ENCODE measurements around the gene EPHA1. TPM values are rescaled to one million over a fixed set of nuclear protein-coding genes. Genes with fewer than 3 reads are reported as not detected.
"Not testable (repeated sequence)": the region's sequence is repeated elsewhere in the genome, so short reads cannot be mapped to it uniquely, and the experiment has no call there.

The EPHA1 gene
- total RNA-seq, 1 donor from 2014 or later = not detected

DNA sequence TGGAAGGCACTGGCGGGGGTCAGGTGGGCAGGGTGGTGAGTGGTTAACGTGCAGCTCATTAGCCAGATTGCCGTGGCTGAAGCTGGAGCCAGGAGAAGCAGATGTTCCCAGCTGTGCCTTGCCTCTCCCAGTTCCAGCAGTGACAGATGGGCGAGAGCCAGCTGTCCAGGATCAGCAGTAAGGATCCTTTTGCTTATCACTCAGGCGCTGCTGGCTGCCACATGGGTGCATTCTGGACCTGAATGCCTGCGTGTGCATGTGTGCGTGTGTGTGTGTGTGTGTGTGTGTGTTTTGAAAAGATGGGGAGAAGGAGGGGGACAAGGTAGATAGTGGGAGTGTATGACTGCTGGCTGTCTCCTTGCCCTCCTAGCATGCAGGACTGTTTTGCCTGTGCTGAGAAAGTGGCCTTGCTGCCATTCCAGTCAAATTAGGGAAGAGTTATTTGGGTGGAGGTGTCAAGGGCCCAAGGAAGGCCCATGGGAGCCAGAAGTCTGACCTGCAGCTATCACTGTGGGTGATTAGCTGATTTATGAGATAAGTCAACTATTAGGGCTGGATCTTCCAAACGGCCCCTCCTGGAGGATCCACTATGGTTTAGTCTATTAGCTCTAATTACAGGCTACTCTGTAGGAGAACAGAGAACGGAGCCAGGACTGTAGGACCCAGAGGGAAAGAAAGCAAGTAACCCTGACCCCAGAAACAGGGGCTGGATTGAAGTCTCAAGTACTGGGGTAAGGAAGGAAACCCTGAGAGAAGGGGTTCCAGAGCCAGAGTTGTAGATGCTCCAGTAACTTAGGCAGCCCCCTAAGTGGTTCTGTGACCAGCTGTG lies 3.3 kb downstream of the EPHA1 start:
- no peak for DNase-seq (ENCODE audit: low read depth in 2 of 2)

DNA sequence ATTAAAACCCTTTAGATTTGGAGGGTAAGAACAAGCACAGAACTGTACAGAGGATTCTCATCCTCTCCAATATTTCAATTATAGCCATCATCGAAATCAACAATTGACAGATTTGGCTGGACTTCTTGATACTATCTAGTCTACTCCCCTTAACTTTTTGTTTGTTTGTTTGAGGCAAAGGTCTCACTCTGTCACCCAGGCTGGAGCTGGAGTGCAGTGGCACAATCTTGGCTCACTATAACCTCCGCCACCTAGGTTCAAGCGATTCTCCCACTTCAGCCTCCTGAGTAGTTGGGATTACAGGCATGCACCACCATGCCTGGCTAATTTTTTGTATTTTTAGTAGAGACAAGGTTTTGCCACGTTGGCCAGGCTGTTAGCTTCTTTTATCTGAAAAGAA lies 6.4 kb downstream of the EPHA1 start:
- not testable (repeated sequence) for DNase-seq (ENCODE audit: low read depth in 2 of 2)

DNA sequence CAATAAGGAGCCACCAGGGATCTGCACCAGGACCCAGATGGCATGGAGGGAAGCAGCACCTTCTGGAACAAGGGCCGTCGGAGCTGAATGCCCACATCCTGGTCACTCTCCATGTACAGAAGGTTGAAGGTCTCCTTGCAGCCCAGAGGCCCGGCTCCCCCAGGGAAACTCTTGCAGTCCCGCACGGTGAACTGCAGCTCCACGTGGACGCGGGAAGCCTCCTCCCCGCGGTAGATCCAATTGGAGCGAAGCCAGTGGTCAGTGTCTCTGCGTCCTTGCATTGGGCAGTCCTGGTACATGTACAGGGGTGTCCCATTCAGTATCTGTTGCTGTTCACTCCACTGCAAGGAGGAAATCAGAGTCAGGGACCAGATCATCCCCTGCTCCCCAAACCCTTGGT lies 7.4 kb downstream of the EPHA1 start:
- DNase-seq (ENCODE audit: low read depth in 2 of 2) = no peak

DNA sequence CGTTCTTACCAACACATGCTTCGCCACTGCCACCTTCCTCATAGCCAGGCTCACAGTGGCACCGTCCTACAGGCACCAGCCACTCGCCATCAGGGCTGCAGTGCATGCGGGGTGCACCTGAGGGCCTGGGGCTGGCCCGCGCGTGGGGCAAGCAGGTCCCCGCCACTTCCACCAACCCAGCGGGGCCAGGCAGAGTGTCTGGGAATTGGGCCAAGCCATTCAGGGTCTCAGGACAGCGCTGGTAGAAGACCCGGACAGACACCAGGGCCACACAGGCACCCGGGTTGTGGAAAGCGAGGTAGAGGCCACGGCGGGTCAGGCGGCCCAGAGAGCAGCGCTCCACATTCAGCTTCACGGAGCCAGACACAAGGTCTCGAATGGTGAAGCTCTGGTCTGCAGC lies 9.0 kb downstream of the EPHA1 start:
- no peak for DNase-seq (ENCODE audit: low read depth in 2 of 2)

DNA sequence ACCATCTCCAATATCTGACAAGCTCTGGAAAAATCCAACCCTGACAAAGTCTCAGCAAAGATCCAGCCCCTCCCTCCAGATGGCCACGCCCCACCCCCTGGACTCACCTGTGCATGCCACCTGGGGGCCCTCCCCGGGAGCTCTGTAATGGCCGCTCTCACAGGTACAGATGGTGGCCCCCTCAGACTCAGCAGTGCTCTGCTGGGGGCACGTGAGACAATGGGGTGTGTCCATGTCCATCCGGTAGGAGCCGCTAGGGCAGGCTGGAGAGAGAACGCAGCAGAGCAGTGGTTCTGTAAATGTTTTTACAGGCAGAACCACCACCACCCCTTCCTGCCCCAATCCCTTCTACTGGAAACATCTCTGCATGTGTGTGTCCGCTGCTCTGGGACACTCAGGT lies 9.5 kb downstream of the EPHA1 start:
- DNase-seq (ENCODE audit: low read depth in 2 of 2) = no peak

DNA sequence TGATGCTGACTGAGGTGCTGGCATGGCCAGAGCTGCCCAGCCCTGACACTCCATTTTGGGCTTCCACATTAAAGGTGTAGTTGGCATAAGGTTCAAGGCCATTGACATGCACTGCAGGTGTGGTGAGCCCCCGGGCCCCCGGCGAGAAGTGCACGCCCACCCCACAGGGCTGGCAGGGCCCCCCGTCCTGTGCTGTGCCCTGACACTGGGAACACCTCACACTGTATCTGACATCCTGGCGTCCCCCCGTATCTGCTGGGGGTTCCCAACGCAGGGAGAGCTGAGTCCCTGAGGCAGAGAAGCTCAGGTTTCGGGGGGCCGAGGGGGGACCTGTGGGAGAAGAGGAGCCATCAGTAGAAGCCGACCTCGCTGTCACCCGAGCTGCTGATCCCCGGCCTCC lies 10.0 kb downstream of the EPHA1 start:
- DNase-seq (ENCODE audit: low read depth in 2 of 2) = no peak

DNA sequence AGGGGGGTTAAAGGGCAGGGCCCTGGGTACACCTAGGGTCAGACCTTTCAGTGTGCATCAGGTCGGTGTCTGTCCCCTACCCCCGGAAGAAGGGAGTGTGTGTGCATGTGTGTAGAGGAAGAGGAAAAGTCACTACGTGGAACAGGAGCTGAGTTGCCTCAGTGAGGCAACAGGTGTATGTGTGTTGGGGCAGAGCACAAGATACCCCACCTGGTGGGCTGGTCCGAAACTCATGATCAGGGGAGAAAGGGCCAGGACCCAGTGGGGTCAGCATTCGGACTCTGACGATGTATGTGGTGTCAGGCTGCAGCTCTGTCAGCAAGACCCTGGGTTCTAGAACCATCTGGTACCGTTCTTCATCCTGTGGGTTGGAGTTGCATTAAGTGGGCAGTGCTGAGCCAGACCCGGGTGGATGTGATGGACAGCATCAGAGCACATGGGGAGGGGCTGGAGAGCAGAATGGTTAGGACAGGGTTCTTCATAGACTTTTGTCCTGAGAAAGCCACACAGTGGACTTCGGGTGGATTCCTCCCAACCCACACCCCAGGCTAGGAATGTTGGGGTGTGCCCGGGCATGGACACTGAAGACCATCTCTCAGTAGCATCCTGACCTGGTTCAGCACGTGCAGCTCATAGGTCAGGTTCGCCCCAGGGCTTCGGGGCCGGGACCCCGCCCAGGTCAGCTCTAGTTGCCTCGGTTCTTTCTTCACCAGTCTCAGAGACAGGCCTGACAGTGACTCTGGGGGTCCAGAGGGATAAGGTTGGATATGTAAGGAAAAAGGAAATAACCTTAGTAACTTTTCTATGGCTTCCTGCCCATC lies 10.7 kb downstream of the EPHA1 start:
- DNase-seq (ENCODE audit: low read depth in 2 of 2) = no peak

DNA sequence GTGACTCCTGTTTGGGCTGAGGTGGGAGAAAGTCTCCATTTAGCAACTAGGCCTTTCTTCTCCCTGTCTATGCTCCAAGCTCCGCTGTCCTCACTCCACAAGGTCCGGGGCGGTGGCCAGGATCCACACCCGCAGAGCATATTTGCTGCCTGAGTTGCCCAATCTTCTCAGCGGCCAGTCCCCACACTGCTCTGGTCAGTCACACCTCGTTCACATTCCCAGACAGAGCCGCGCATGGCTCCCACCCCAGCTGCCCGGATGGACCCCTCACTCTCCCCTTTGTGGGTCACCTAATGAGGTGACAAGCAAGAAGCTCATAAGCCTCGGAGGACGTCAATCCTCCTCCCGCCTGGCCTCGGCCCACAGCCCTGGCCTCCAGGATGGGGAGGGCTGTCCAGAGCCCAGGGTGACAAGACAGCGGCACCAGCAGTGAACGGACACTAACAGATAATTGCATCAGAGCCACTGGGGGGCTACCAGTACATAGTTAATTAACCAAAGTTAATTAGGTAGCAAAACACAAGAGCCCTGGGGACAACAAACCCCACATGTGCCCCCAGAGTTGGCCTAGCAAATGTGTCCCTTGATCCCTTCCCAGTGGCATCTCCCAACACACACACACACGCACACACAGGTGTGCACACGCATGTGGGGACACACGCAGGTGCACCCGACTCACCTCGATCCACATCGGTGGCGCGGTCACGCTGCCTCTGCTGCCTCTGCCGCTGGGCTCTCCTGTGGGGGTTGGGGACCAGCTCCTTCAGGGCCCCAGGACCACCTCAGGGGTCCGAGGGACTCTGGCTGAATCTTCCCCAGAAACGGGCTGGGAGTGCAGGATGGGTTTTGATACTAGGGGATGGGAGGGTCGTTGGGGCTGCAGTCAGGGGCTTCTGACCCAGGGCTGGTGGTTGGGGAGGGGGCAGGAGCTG lies 11.8 kb downstream of the EPHA1 start:
- DNase-seq (ENCODE audit: low read depth in 2 of 2) = no peak

DNA sequence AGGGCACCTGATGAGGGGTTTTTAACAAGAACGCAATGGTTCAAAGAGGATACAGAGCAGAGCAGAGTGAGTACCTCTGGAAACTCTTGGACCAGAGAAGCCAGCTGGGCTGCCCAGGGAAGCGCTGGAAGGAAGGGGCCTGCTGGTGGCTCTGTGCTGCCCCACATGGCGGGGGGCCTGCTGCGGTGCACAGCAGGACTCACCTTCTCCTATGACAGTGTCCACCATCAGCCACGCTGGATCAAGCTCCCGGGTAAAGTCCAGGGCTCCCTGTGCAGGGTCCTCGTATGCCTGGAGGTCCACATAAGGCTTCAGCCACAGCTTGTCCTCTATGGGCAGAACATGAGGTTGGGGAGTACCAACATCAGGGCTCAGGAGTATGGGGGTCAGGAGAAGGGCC lies 12.5 kb downstream of the EPHA1 start:
- no peak for DNase-seq (ENCODE audit: low read depth in 2 of 2)

DNA sequence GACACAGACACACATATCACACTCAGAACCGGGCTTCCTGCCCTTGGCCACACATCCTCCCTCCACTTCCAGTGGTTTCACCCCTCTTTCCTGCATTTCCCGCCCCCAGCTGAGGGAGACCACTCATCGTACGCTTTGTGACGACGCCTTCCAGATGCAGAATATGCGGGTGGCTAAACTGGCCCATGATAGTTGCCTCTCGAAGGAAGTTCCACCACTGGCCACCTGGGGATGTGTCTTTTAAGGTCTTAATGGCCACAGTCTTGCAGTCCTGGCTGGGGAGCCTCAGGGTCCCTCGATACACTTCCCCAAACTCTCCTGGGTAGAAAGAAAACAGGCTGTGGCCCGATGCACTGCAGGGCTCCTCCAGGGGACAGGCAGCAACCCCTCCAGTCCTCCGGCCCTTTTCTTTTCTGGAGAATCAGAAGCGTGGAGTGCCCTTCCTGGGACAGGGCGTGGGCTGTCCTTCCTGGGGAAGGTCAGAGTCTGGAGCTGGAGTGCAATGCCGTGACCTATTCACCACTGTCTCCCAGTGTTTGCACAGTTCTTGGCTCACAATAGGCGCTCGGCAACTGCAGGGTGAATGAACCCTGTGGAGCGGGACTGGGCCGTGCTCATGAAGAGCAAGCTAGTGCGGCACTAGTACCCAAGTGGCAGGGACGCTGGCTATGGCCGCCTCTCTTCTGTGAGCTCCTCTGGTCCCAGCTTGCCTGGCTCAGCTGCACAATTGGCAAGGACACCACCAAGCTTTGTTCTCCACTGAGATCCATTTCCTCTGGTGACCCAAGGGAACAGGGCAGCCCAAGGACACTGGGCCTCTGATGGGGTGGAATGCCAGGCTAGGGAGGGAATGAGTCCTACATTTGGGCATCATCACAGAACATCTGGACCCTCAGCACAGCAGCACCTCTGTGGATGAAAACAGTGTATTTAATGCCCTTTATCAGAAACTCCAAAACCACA lies 13.2 kb downstream of the EPHA1 start:
- DNase-seq (ENCODE audit: low read depth in 2 of 2) = no peak

DNA sequence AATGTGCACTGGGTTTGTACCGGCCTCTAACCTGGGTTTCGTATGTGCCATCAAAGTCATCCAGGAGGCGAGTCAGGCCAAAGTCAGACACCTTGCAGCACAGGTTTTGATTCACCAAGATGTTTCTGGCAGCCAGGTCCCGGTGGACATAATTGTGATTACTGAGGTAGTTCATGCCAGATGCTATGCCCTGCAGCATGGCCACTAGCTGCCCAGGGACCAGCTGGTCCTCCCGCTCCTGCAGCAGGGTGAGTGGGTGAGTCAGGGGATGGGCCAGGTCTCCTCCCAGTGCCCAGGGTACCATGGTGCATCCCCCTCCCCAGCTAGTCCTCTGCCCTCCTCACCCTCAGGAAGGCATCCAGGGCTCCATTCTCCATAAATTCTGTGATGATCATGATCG lies 13.9 kb downstream of the EPHA1 start:
- no peak for DNase-seq (ENCODE audit: low read depth in 2 of 2)

DNA sequence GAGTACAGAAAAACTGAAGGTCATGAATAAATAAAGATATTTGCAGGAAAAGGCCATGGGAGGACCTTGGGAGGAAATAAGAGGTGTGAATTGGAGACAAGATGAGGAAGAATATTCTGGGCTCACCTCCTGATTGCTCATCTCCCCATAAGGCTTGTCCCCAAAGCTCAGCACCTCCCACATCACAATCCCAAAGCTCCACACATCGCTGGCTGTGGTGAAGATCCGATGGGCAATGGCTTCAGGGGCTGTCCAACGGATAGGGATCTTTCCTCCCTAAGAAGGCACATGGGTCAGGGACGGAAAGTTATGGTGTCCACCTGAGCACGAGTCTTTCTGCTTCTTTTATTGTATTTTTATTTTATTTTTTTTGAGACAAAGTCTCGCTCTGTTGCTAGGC lies 14.6 kb downstream of the EPHA1 start:
- DNase-seq (ENCODE audit: low read depth in 2 of 2) = no peak

DNA sequence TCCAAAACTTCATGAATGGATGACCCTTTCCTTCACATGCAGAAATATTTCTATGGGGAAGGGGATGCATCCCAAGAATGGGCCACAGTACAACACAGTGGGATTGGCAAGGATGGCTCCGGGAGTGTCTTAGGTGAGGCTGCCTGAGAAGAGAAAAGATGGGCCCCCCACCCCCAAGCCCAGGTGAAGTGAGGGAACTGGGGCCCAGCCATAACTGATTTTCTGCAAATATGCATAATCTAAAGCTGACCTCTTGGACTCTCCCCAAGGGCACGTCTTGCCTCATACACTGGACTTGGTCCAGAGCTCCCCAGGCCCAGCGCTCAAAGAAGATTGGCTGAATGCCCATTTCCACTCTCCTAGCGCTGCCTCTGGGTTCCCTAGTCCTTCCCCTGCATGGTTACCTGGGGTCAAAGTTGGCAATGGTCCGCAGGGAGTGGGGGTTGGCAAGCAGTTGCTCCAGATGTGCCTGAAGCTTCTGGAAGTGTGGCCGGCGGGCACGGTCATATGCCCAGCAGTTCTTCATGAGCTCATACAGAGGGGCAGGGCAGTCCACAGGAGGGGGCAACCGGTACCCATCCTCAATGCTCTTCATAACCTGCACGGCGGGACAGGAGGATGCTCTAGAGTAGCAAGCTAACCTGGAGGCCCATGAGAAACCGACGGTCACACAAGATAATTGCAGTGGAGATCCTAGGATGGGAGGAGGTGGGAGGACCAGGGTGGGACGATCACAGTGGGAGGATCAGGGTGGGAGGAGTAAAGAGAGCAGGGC lies 15.2 kb downstream of the EPHA1 start:
- DNase-seq (ENCODE audit: low read depth in 2 of 2) = no peak

DNA sequence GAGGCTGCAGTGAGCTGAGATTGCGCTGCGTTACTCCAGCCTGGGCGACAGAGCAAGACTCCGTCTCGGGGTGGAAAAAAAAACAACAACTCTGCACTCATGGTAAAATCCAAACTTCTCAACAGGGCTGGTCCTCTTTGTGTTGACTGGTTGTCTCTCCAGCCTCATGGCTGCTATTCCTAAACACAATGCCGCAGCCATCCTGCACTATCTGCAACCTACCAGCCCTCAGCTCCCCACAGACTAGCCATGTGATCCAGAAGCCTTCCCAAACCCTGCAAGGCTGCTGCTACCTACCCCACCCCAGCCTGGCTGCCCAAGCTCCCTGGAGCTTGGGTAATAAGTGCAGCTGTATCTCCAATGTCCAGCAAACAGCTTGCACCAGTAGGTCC lies 15.8 kb downstream of the EPHA1 start:
- DNase-seq (ENCODE audit: low read depth in 2 of 2) = no peak

DNA sequence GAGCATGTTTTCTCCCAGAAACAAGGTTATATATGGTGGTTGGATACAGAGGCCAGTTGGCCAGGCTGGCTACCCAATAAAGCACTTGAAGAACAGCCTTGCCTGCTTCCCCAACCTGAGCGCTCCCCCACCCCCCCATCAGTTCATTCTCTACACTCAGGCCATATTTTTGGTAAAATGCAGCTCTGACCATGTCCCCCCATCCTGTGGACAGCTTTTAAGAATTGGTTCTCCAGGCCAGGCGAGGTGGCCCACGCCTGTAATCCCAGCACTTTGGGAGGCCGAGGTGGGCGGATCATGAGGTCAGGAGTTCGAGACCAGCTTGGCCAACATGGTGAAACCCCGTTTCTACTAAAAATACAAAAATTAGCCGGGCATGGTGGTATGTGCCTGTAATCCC lies 16.2 kb downstream of the EPHA1 start:
- DNase-seq (ENCODE audit: low read depth in 2 of 2) = not testable (repeated sequence)

DNA sequence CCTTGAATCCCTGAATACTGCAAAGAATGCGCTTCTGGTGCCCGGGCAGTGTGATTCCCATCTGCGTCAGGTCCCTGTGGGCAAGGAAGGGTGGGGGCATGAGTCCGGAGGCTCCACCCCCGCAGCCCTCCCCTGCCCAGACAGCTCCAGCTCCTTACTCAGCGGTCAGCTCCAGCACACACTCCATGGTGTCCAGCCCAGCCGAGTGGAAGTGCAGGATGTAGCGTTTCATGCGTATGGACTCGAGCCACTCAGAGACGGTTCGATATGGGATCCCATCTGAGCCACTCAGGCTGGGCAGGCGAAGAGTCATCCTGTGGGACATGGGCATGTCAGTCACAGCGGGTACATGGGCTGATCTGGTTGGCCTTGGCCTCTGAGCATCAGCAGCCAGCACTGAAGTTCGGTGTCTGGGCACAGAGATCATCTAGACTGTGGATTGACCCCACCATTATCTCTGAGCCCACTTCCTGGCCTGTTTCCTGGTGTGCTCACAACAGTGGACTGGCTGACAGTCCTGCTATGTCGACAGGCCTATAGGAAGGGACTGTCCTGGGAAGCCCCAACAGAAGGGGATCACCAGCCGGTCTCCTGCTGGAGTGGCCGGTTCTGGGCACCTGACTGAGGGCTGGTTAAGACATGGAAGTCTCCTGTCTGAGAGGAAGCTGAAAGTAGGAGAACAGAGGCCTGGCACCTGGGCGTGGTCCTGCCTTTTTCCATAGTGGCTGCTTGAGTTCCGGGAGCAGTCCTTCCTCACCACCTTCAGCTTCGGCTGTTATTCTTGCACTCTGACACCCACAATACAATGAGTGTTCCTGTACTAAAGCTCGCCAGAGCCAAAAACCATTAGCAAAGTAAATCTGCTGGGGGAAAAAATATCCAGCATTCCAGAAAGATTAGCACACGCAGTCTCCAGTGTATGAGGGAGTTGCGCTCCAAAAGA lies 16.9 kb downstream of the EPHA1 start:
- DNase-seq (ENCODE audit: low read depth in 2 of 2) = peak; percentile 90 to 94

DNA sequence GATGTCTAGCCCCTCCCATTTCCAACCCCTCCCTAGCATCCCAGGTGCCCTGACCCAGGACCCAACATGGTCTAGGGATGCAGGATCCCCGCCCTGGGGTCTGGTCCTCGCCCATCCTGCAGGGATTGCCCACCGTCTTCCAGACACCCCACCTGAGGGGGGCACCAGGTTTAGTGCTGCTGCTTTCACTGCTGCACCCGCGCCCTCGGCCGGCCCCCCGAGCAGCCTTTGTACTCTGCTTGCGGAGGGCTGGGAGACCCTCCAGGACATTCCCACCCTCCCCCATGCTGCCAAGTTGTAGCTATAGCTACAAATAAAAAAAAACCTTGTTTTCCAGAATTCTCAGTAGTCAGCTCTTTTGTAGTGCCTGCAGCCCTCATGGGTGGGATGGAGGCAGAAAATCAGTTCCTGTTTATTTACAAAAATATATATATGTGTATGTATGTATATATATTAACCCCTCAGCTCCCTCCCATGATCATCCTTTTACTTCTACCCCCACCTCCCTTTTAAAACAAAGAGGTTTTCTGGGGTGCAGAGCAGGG lies 17.8 kb downstream of the EPHA1 start:
- DNase-seq (ENCODE audit: low read depth in 2 of 2) = no peak

DNA sequence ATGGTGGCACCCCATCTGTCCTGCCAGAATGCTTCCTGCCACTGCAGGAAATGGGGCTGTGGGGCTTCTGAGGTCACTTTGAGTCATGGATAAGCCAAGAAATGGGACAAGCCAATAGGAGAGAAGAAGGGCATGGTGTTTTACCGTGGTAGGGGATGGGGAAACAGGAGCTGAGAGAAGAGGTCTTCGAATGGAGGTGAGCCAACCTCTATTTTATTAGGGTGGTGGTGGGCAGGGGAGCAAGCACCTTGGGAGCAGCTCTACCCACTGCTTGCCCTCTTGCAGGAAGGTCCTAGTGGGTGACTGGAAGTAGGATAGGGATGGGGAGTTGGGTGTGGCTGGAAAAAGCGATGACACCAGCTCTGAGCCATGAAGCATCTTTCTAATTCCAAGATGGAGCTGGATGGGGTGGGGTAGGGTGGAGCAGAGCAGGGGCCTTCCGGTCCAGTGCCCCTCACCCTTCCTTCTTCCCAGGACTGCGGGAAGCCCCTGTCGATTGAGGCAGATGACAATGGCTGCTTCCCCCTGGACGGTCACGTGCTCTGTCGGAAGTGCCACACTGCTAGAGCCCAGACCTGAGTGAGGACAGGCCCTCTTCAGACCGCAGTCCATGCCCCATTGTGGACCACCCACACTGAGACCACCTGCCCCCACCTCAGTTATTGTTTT lies 18.4 kb downstream of the EPHA1 start:
- no peak for DNase-seq (ENCODE audit: low read depth in 2 of 2)

All from dermis microvascular lymphatic vessel endothelial cell (primary cell).